ENCODE measurements around the gene AK4.

- TF ChIP-seq CTCF (IDR thresholded peaks at IDR 0.05) (no peak), EP300 (IDR thresholded peaks at IDR 0.05) (no peak), POLR2A (IDR thresholded peaks at IDR 0.05) (no peak), POLR2AphosphoS5 (IDR thresholded peaks at IDR 0.05) (no peak)
Measured at GRCh38 chr1:65230731-65231481, 82.9 kb downstream of the AK4 start.

Measured in gastroesophageal sphincter (tissue), 3 donors.